HG03280 (cell line): ENCODE results near the gene PCDHGC4.

ENCODE experiments used
- ATAC-seq: cut with Tn5 transposase; IDR thresholded peaks from one replicate; pipeline ENCODE4 v1.9.1; 2021; ENCODE audit warnings: mild to moderate bottlenecking, moderate library complexity; ENCODE audit not compliant: unreplicated experiment

PCDHGC4 gene

DNA sequence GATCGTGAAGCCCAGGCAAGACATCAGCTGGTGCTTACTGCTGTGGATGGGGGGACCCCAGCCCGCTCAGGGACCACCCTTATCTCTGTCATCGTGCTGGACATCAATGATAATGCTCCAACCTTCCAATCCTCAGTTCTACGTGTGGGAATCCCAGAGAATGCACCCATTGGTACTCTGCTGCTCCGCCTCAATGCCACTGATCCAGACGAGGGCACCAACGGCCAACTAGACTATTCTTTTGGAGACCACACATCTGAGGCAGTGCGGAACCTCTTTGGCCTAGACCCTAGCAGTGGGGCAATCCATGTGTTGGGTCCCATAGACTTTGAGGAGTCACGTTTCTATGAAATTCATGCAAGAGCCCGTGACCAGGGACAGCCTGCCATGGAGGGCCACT is 5.0 kb downstream of the PCDHGC4 start:
- ATAC-seq, result no peak

DNA sequence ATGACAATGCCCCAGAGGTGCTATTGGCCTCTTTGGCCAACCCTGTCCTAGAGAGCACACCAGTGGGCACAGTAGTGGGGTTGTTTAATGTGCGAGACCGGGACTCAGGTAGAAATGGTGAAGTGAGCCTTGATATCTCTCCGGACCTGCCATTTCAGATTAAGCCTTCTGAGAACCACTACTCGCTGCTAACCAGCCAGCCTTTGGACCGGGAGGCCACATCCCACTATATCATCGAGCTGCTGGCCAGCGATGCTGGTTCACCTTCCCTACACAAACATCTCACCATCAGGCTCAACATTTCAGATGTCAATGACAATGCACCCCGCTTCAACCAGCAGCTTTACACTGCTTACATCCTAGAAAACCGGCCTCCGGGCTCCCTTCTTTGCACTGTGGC is 5.4 kb downstream of the PCDHGC4 start:
- ATAC-seq, result no peak

DNA sequence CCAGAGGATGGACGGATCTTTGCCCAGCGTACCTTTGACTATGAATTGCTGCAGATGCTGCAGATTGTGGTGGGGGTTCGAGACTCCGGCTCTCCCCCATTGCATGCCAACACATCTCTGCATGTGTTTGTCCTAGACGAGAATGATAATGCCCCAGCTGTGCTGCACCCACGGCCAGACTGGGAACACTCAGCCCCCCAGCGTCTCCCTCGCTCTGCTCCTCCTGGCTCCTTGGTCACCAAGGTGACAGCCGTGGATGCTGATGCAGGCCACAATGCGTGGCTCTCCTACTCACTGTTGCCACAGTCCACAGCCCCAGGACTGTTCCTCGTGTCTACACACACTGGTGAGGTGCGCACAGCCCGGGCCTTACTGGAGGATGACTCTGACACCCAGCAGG is 5.9 kb downstream of the PCDHGC4 start:
- ATAC-seq, result no peak

DNA sequence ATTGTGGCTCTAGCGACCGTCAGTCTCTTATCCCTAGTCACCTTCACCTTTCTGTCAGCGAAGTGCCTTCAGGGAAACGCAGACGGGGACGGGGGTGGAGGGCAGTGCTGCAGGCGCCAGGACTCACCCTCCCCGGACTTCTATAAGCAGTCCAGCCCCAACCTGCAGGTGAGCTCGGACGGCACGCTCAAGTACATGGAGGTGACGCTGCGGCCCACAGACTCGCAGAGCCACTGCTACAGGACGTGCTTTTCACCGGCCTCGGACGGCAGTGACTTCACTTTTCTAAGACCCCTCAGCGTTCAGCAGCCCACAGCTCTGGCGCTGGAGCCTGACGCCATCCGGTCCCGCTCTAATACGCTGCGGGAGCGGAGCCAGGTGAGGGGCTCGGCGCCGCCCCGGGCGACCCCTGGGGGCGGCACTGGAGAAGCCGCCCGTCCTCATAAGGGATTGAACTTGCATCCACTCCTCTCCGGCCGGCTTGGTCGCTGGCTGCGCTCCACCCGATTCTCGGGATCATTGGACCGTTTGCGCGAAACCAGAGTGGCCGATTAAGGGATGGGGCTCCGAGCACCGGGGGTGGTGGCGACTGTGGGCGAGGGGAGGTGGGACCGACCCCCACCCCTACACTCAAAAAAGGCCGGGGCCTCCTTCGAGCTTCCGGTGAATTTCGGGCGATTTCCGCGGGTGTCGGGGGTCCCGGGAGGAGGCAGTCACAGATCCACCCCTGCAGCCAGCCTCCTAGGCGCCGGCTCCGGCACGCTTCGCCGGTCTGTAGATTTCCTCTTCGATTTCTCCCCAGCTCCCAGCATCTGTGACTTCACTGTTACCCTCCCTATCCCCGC is 6.7 kb downstream of the PCDHGC4 start:
- ATAC-seq, result no peak

DNA sequence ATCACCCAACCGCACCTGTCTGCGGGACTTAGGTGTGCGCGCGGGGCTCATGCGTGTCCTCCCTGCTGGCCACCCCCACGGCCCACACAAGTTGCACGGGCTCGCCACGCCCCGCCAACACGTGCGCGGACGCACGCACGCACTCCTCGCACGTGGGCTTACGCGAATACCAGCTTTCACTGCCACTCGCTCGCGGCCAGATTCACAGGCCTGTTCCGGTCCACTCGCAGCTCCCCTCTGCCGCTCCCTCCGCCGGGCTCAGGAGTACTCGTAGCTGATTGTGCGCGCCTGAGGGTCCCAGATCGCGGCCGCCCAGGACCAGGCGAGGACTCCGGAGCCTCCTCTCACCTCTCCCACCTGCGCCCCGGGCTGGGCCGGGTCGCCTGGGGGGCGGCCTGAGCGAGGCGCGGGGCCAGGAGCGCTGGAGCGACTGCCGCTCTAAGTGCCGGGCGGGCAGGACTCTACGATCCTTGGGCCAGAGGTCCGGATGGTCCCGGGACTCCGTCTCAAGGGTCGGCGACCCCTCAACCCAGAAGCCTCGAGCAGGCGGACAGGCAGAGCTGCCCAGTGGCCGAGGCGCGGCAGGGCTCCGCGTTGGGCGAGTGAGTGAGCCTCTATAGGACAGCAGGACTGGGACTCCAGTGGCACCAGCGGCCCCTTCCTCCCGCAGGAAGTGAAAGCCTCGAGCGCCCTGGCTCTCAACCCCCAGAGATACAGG is 7.5 kb downstream of the PCDHGC4 start:
- ATAC-seq, result no peak

DNA sequence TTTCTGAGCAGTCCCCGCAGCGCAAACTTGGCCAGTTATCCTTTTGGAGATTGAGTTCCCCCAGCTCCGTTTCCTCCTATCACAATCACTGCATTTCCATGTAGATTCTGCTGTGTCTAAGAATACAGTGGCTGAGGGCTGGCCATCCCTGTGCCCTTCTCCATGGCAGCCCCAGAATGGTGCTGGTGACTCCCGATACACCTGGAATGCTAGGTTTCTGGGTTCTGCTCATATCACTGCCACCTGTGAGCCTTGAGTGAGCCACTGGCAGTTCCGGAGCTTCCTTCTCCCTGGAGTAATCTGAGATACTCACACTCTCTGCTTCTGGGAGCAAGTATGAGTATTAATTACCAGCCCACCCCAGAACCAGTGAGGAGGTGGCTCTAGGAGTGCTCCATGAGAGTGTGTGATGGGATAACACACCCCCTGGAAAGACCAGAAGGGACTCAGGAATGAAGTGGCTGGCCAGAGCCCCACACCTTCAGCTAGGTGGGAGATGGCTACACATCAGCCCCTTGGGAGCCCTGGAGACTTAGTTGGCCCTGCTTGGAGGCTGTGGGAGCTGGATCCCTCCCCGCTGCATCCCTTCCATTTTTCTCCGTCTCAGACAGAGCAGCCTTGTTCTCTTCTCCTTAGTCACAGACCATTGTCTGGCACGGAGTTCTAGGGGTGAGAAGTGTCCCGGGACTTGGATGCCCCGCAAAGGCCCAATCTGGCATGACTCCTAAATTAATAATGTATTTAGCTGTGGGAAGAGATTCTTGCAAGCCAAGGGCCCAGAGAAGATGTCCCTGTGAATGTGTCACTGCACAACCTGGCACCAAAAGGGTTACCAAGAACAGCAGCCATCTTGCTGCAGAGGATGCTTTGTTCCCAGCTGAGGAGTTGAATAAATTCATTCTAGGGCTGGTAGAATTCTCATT is 8.9 kb downstream of the PCDHGC4 start:
- ATAC-seq, result no peak

DNA sequence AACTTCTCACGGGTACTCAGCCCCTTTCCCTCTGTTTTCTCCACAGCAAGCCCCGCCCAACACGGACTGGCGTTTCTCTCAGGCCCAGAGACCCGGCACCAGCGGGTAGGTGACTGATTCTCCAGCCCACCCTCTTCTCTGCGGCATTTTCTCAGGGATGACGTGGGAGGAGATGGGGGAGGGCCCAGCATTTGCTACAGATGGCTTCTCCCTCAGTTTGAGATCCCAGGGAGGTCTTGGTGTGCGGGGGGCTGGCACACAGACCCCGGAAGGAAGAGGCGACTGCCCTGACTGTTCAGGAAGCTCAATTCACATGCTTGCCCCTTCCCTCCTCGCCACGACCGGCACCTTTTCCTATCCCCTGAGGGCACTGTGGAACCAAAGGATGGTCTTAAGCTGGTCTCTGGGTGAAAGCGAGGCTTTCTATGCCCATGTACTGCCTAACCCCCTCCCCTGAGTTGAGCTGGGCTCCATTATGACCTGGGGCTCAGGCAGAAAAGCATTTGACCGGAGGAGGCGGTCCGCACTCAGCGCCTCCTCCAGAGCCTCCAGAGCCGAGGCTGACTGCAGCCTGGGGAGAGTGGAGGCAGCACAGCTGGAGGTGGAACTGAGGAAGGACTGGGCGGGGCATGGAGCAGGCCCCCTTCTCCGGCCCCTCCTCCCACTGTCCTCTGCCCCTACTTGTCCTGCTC is 10.1 kb downstream of the PCDHGC4 start:
- ATAC-seq, result no peak

DNA sequence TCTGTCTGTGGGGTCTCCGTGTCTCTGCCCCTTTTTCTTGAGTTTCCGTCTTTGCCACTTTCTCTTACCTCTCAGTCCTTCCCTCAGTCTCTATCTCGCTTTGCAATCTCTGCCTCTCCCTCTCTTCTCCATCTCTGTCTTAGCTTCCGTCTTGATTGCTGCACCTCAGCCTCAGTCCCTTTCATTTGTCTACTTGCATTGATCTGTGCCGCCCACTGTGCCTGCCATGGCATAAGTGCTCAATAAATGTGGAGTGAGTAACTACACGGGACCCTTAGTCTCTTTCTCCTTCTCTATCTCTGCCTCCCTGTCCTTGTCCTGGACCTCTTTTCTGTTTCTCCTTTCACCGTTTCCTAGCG is 10.6 kb downstream of the PCDHGC4 start:
- ATAC-seq, result no peak

DNA sequence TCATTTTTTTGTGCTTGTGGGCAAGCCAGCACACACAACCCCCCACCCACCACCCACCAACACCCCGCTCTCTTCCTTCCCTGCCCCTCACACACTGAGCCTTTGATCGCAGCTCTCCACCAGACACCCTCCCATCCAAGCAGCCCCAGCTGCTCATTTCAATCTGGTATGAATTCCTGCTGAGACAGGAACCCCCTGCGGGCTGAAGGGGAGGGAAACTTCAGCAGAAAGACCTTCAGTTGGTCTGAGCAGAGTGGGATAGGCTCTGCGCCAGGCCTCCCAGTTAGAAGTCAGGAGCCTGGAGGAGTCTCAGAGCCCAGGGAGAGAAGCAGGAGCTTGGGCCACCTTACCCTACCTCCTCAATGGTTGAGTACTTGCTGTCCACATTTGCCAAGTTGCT is 11.2 kb downstream of the PCDHGC4 start:
- no peak for ATAC-seq

DNA sequence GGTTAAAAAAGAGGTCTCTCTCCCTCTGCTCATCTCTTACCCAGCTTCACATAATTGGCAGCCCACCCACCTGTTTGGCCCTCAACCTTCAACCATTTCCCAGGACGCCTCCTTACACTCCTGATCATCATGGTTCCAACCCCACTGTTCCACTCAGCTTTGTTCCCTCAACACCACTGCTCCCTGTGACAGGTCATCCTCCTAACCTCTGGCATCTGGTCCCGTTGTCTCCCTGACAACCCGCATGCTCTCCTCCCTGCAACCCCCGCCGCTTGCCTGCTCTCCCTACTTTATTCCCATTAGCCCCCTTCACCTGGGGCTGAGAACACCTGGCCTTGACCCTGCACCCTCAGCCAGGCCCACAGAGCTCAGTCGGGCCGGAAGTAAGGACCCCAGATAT is 16.9 kb downstream of the PCDHGC4 start:
- ATAC-seq, result no peak

DNA sequence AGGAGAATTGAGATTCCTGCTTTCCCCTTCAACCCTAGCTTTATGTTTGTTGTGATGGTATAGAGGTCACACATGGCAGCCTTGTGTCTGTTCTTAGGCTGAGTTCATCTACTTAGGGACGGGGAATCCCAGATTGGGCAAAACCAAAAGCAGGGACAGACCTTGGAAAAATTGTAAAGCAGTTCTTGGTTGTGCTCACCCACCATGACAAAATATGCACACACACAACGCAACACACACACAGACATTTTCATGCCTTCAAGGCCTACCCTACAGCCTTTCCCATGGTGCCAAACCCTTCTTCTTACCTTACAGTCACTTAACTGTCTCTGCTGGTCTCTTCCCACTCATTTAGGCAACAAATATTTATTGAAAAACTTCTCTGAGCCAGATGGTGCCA is 18.9 kb downstream of the PCDHGC4 start:
- ATAC-seq, result no peak

DNA sequence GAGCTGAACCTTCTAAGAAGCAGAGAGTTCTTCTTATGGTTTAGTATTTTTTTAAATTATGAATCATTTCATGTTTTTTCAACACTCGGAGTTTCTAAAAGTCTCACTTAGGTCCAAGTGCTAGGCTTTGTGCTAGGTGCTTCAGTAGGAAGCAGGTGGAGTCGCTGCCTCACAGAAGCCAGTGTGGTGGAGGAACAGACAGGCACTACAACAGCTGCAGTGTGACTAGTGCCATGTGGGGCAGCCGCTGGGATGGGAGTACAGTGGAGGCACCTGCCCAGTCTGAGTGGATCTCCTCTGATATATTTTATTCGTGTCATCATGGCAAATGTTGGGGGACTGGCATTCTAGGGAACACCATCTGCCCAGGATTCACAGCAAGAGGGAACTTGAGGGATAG is 19.4 kb downstream of the PCDHGC4 start:
- ATAC-seq, result no peak

DNA sequence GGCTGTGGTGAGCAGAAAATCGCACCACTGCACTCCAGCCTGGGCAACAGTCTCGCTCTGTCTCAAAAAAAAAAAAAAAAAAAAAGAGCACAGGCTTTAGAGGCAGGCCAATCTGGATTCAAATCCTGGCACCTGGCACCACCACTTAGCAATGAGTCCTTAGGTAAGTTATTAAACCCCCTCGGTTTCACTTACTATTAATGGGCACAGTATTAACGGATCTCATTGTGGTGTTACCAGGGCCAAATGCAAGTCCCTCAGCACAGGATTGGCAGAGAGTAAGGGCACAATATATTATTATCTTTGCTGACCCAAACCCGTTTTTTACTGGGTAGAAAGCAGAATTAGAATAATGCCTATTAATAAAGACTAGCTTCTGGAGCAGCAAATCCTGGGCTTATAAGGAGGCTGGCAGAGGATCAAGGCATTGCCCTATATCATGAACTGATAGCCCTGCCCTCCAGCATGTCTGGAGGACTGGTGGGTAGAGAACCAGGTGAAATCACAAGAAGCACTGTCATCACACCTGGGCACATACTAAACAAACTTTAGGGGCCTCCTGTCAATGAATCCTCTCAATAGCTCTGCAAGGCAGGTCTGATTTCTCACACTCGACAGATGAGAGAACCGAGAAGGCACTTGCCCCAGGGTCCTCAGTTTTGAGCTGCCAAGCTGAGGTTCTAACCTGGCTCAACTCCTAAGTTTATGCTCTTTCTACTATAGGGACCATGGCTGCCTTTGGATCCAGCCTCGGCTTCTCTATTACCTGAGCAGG is 21.7 kb downstream of the PCDHGC4 start:
- ATAC-seq, result no peak

DNA sequence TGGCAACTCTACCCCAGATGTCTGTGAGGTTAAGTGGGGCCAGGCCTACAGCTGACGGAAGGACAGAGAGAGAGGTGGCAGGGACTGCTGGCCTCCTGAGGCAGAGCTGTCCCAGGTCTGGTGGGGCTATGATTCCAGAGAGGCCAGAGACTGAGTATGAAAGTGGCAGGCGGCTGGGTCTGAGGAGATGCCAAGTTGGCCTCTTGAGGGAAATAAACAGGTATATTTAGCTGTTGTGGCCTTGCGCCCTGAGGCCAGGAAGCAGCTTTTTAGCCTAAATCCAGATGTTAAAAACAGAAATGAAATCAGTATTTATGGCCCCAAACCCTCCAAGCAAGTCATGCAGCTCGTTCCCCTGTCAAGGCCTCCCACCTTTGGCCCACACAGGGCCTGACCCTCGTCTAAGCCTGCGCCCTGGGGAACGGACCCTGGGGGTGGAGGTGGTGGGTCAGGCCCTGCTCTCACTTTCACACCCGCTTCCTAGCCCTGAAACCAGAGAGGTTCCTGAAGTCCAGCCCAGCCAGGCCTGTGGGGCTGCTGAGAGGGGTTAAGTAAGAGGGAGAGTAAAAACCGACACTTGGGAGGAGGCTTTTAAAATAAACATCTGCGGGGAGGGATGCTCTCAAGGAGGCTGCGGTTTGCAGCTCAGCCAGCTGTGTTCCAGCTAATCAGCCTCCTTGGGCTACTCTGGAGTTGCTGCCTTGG is 22.7 kb downstream of the PCDHGC4 start:
- ATAC-seq, result no peak

DNA sequence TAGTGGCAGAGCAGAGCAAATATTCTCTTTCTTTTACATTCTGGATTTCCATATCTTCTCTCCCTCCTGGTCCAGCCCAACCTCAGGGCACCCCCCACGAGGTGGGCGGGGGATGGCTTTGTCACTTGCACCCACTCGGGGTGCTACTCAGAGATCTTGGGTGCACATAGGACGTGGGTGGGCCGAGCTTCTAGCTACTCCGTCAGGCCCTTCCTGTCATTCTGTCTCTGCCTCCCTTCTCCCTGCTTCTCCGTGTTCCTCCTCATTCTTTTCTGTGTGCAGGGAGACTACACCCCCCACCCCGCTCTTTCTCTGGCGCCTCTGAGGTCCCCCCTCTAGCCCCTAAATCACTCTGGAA is 23.6 kb downstream of the PCDHGC4 start:
- no peak for ATAC-seq

DNA sequence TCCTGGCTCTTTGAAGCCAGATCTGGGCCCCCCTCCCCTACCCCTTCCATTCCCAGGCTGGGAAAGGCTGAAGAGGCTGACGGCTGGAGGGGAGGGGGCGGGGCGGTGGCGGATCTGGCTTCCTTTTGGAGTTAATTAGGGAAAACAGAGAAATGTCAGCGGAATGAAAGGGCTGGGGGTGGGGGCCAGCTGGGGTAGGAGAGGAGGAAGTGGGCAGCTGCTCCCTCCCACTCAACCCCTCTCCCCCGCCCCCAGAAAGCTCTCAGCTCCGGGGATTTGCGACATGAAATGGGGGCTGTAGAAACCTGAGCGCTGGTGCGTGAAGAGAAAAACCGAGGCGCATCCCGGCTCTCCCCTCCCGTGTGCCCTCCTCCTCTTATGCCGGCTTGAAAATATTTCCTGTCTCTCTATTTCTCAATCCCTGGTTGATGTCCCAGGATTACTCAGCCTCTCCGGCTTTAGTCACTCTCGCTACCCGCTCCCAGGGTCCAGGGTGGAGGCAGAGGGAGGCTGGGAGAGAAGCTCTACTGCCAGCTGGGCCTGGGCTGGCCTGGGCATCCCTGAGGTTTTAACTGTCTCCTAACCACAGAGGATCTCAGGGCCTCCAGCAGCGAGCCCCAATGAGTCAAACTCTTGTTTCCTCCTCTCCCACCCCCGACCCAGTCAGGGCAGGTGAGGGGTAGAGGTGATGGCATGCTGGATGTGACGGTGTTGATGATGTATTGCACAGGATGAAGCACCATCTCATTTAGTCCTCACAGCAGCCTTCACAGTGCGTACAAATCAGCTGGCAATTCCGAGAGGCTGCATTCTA is 24.2 kb downstream of the PCDHGC4 start:
- no peak for ATAC-seq

DNA sequence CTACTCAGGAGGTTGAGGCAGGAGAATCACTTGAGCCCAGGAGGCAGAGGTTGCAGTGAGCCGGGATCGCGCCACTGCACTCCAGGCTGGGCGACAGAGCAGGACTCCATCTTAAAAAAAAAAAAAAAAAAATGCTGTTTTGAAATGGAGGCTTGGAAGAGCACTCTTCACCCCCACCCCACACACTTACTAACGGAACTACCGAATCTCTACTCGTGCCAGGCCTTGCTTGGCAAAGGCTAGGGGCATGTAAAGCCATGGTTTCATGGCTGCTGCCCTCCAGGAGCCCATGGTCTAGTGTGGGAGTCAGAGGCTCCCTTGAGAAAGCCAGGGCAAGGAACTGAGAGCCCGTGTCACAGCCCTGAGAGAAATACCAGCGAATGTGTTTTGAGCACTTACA is 25.3 kb downstream of the PCDHGC4 start:
- no peak for ATAC-seq

DNA sequence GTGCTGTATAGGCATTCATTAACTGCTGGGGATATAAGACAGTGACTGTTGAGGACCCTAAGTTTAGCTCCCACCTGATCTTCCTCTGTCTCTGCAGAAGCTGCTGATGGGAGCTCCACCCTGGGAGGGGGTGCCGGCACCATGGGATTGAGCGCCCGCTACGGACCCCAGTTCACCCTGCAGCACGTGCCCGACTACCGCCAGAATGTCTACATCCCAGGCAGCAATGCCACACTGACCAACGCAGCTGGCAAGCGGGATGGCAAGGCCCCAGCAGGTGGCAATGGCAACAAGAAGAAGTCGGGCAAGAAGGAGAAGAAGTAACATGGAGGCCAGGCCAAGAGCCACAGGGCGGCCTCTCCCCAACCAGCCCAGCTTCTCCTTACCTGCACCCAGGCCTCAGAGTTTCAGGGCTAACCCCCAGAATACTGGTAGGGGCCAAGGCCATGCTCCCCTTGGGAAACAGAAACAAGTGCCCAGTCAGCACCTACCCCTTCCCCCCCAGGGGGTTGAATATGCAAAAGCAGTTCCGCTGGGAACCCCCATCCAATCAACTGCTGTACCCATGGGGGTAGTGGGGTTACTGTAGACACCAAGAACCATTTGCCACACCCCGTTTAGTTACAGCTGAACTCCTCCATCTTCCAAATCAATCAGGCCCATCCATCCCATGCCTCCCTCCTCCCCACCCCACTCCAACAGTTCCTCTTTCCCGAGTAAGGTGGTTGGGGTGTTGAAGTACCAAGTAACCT is 26.2 kb downstream of the PCDHGC4 start:
- peak; percentile 33 for ATAC-seq
